ENCODE measurements around the gene TGFBR3. TPM values are rescaled to one million over a fixed set of nuclear protein-coding genes. Genes with fewer than 3 reads are reported as not detected.

The TGFBR3 gene
- total and polyA plus RNA-seq, 2 of the 8 experiments (the other 6 are each of a cell fraction or from before 2014, with no cell fraction given), result 2.0 to 6.1 TPM

DNA sequence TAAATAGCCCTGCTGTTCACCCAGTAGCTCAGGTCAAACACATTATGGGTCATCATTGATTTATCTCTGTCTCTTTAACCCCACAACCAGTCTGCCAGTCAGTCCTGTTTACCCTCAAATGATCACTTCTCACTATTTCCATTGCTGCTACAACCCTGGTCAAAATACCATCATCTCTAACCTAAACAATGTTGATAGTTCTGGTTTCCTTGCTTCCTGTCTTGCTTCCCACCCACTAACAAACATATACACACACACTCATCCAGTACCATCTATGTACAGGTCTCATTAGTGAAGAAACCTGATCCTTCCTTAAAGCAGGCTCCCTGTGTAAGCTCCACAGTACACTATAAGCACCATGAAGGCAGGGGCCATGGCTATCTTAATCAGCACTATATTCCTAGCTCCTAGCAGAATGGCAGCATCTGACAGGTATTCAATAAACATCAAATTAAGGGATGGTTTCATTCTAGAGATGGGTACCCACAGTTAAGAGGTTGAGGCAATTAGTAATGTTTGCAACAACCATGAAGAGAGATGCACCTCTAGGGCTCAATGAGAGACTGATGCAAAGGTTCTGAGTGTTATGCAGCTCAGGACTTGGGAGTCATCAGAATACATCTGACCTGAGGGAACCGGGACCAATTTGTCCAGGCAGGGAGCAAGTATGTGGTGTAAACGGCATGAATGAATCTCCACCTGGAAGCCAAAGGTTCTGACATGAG lies 10.0 kb upstream of the TGFBR3 start (continued):
- TF ChIP-seq, protein P1, sequence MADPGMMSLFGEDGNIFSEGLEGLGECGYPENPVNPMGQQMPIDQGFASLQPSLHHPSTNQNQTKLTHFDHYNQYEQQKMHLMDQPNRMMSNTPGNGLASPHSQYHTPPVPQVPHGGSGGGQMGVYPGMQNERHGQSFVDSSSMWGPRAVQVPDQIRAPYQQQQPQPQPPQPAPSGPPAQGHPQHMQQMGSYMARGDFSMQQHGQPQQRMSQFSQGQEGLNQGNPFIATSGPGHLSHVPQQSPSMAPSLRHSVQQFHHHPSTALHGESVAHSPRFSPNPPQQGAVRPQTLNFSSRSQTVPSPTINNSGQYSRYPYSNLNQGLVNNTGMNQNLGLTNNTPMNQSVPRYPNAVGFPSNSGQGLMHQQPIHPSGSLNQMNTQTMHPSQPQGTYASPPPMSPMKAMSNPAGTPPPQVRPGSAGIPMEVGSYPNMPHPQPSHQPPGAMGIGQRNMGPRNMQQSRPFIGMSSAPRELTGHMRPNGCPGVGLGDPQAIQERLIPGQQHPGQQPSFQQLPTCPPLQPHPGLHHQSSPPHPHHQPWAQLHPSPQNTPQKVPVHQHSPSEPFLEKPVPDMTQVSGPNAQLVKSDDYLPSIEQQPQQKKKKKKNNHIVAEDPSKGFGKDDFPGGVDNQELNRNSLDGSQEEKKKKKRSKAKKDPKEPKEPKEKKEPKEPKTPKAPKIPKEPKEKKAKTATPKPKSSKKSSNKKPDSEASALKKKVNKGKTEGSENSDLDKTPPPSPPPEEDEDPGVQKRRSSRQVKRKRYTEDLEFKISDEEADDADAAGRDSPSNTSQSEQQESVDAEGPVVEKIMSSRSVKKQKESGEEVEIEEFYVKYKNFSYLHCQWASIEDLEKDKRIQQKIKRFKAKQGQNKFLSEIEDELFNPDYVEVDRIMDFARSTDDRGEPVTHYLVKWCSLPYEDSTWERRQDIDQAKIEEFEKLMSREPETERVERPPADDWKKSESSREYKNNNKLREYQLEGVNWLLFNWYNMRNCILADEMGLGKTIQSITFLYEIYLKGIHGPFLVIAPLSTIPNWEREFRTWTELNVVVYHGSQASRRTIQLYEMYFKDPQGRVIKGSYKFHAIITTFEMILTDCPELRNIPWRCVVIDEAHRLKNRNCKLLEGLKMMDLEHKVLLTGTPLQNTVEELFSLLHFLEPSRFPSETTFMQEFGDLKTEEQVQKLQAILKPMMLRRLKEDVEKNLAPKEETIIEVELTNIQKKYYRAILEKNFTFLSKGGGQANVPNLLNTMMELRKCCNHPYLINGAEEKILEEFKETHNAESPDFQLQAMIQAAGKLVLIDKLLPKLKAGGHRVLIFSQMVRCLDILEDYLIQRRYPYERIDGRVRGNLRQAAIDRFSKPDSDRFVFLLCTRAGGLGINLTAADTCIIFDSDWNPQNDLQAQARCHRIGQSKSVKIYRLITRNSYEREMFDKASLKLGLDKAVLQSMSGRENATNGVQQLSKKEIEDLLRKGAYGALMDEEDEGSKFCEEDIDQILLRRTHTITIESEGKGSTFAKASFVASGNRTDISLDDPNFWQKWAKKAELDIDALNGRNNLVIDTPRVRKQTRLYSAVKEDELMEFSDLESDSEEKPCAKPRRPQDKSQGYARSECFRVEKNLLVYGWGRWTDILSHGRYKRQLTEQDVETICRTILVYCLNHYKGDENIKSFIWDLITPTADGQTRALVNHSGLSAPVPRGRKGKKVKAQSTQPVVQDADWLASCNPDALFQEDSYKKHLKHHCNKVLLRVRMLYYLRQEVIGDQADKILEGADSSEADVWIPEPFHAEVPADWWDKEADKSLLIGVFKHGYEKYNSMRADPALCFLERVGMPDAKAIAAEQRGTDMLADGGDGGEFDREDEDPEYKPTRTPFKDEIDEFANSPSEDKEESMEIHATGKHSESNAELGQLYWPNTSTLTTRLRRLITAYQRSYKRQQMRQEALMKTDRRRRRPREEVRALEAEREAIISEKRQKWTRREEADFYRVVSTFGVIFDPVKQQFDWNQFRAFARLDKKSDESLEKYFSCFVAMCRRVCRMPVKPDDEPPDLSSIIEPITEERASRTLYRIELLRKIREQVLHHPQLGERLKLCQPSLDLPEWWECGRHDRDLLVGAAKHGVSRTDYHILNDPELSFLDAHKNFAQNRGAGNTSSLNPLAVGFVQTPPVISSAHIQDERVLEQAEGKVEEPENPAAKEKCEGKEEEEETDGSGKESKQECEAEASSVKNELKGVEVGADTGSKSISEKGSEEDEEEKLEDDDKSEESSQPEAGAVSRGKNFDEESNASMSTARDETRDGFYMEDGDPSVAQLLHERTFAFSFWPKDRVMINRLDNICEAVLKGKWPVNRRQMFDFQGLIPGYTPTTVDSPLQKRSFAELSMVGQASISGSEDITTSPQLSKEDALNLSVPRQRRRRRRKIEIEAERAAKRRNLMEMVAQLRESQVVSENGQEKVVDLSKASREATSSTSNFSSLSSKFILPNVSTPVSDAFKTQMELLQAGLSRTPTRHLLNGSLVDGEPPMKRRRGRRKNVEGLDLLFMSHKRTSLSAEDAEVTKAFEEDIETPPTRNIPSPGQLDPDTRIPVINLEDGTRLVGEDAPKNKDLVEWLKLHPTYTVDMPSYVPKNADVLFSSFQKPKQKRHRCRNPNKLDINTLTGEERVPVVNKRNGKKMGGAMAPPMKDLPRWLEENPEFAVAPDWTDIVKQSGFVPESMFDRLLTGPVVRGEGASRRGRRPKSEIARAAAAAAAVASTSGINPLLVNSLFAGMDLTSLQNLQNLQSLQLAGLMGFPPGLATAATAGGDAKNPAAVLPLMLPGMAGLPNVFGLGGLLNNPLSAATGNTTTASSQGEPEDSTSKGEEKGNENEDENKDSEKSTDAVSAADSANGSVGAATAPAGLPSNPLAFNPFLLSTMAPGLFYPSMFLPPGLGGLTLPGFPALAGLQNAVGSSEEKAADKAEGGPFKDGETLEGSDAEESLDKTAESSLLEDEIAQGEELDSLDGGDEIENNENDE (IDR thresholded peaks at IDR 0.05; ENCODE audit: insufficient replicate concordance, low read length), result no peak
- TF ChIP-seq EGR1 (IDR thresholded peaks at IDR 0.05; ENCODE audit: borderline replicate concordance, low read depth, low read length) (no peak), BCL11A (IDR thresholded peaks at IDR 0.05; ENCODE audit: low read depth in 2 of 2, low read length in 2 of 2) (no peak), HDAC2 (IDR thresholded peaks at IDR 0.05; ENCODE audit: borderline replicate concordance in 1 of 2, low read depth in 2 of 2, low read length in 2 of 2) (no peak), JUN (IDR thresholded peaks at IDR 0.05; ENCODE audit: low read depth, low read length) (no peak), NRF1 (IDR thresholded peaks at IDR 0.05; ENCODE audit: low read depth, low read length) (no peak), GTF2F1 (IDR thresholded peaks at IDR 0.05; ENCODE audit: borderline replicate concordance, low read depth, low read length) (no peak), SIX5 (IDR thresholded peaks at IDR 0.05; ENCODE audit: low read depth, low read length) (no peak), CHD1 (IDR thresholded peaks at IDR 0.05; ENCODE audit: low read depth, low read length) (no peak)
- TF ChIP-seq, protein P2, sequence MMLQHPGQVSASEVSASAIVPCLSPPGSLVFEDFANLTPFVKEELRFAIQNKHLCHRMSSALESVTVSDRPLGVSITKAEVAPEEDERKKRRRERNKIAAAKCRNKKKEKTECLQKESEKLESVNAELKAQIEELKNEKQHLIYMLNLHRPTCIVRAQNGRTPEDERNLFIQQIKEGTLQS (IDR thresholded peaks at IDR 0.05; ENCODE audit: insufficient read depth, low read depth, low read length), result no peak

Measured in H1 (cell line).